Epithelial cell of esophagus (primary cell): ENCODE results near the gene YEATS4.
"Not testable (repeated sequence)": the region's sequence is repeated elsewhere in the genome, so short reads cannot be mapped to it uniquely, and the experiment has no call there.

Experiments
- DNase-seq: peaks from one replicate; pipeline ENCODE4 v3.0.0; 2010; ENCODE audit warnings: low read depth
- H3K4me3 ChIP-seq: 2 replicates; pipeline ENCODE4 v1.5.1; 2011; ENCODE audit warnings: mild to moderate bottlenecking, low read length, control low read depth
- TF ChIP-seq, protein P1 (sequence below): IDR thresholded peaks from 2 replicates; pipeline ENCODE4 v1.5.1; 2011; ENCODE audit warnings: low read depth, mild to moderate bottlenecking, low read length, control low read depth, inconsistent platforms; ENCODE audit not compliant: insufficient read depth; ENCODE audit errors: missing control alignments

The YEATS4 gene

DNA sequence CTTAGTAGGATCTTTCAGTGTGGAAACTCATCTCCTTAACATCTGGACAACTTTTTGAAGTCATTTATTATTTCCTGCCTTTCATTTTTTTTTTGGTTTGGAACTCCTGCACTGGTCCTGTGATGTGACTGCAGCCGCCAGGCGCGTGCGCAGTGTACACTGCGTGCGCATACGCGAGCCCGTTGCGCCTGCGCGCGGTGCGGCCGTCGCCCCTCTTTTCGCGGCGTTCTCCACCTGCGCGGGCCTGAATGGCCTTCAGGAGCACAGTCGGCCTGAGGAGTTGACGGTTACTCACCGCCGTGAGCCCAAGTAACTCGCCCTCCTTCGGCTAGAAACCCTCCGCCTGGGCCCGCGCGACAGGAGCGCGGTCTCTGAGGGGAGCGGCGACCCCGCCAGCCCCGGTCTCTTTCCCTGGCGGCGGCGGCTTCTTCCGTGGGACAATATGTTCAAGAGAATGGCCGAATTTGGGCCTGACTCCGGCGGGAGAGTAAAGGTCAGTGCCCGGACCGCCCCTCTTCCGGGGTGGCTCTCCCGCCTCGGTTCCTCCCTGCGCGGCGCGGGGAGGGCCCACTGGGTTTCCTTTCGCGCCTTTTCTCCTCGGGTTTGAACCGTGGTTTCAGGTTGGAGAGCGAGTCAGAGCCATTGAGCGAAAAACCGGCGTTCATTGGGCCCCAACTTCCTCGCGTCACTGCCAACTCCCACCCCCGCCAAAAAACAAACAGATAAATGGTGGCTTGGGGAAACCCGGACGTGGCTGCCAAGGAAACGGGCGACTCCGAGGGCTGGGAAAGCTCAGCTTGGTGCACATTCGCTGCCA lies at the start of gene YEATS4:
YEATS4 (plus strand) TSS at position 213 of the 817 bp plus-strand sequence; CDS start at position 443, 230 bp downstream.
- H3K4me3 ChIP-seq, result peak within 1 kb of the TSS; percentile 79
- TF ChIP-seq, protein P1, sequence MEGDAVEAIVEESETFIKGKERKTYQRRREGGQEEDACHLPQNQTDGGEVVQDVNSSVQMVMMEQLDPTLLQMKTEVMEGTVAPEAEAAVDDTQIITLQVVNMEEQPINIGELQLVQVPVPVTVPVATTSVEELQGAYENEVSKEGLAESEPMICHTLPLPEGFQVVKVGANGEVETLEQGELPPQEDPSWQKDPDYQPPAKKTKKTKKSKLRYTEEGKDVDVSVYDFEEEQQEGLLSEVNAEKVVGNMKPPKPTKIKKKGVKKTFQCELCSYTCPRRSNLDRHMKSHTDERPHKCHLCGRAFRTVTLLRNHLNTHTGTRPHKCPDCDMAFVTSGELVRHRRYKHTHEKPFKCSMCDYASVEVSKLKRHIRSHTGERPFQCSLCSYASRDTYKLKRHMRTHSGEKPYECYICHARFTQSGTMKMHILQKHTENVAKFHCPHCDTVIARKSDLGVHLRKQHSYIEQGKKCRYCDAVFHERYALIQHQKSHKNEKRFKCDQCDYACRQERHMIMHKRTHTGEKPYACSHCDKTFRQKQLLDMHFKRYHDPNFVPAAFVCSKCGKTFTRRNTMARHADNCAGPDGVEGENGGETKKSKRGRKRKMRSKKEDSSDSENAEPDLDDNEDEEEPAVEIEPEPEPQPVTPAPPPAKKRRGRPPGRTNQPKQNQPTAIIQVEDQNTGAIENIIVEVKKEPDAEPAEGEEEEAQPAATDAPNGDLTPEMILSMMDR, result no peak
- DNase-seq, result peak; percentile 92

DNA sequence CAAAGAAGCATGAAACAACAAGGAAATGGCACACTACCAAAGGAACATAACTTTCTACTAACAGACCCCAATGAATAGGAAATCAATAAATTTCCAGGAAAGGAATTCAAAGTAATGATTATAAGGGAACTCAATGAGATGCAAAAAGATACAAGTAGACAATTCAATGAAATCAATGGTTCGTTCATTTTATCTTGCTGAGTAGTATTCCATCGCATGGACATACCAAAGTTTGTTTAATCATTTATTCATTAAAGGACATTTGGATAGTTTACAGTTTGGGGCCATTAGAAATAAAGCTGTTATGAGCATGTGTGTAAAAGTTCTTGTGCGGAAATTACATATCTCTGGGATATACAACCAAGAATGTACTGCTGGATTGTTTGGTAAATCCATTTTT lies 46.3 kb upstream of the YEATS4 start:
- no peak for DNase-seq
- TF ChIP-seq, protein P1, result no peak

DNA sequence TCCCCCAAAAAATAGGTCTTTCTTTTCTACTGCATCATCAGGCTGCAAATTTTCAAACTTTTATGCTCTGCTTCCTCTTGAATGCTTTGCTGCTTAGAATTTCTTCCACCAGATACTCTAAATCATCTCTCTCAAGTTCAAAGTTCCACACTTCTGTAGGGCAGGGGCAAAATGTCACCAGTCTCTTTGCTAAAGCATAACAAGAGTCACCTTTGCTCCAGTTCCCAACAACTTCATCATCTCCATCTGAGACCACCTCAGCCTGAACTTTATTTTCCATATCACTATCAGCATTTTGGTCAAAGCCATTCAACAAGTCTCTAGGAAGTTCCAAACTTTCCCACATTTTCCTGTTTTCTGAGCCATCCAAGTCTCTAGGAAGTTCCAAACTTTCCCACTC lies 42.8 kb upstream of the YEATS4 start:
- not testable (repeated sequence) for H3K4me3 ChIP-seq, DNase-seq

More for the DNA sequence above, 46.3 kb upstream of the YEATS4 start:
- no peak overlapping the region for H3K4me3 ChIP-seq

DNA sequence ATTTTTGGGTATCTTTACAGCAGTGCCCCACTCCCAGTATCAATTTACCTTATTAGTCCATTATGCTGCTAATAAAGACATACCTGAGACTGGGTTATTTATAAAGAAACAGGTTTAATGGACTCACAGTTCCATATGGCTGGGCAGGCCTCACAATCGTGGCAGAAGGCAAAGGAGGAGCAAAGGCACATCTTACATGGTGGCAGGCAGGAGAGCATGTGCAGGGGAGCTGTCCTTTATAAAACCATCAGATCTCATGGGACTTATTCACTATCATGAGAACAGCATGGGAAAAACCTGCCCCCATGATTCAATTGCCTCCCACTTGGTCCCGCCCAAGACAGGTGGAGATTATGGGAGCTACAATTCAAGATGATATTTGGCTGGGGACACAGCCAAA lies 42.3 kb upstream of the YEATS4 start:
- not testable (repeated sequence) for DNase-seq, H3K4me3 ChIP-seq

DNA sequence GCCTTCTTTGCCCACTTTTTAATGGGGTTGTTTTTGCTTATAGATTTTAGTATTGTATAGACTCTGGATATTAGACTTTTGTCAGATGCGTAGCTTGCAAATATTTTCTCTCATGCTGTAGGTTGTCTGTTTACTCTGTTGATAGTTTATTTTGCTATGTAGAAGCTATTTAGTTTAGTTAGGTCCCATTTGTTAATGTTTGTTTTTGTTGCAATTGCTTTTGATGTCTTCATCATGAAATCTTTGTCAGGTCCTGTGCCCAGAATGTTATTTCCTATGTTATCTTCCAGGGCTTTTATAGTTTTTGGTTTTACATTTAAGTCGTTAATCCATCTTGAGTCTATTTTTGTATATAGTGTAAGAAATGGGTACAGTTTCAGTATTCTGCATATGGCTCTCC lies 41.3 kb upstream of the YEATS4 start:
- H3K4me3 ChIP-seq, result no peak overlapping the region
- DNase-seq, result no peak
- TF ChIP-seq, protein P1, result no peak

DNA sequence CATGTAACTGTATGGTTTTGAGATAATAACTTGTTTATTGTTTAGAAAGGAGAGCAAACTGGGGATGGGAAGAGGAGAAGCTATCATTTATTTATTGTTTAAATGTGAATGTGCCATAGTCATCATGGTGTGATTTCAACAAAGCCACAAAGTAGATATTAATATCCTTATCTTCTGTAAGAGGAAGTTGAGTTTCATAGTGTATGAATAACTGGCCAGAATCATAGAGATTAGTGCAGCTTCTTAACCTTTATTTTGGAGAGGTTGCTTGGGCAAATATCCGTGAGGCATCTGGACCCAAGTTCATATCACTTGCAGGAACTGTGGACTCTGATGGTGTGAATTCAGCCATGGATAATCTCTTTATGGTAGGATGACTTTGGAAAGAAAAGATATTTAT lies 38.2 kb upstream of the YEATS4 start:
- no peak for DNase-seq
- TF ChIP-seq, protein P1, result no peak
- no peak overlapping the region for H3K4me3 ChIP-seq

DNA sequence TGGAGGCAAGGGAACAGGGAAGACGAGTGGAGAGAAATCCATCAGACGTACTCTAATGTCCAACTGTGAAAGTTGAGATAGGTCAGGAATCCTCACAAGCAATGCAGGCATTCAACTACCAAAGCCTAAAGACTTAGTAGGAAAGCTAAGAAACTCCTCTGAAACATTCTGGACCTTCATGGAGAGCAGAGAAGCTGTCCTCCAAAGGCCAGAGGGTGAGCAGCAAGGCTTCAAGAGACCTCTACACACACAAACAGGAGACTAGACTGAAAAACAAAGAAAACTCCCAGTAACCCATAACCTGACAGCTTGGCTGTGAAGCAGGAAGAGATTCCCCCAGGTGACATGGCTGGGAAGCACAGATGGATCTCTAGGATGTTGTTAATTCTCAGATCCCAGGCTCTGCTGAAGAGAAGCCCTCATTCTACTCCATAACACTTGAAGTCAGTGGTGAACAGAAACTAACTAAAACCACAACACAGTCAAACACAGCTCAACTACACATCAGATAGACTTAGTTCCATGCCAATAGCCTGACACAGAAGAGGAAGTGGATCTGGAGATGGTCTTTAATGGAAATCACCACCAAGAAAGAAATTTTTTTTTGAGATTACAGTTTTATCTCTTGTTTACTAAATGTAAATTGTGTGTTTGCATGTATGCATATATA lies 34.6 kb upstream of the YEATS4 start:
- no peak overlapping the region for H3K4me3 ChIP-seq
- no peak for DNase-seq
- TF ChIP-seq, protein P1, result no peak

DNA sequence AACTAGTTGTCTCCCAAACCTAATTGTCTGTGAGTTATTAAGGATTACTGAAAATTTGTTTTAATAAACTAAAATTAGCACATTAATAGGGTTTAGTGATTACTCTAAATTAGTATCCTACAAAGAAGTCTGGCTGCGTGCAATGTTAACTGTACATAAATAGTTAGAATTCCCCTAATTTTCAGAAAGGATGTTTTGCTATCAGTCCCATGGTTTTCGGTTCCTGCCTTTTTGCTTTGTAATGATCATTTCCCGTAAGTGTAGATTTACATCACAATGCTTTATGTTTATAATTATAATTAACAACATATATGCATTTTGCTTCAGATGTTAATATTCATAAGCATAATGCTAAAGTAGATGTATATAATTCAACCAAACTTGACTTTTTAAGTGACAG lies 31.1 kb upstream of the YEATS4 start:
- no peak for DNase-seq
- TF ChIP-seq, protein P1, result no peak
- H3K4me3 ChIP-seq, result no peak overlapping the region
